Smooth muscle cell (in vitro differentiated cells): Measurements from ENCODE around the gene LTBP1. TPM values are rescaled to one million over a fixed set of nuclear protein-coding genes. Genes with fewer than 3 reads are reported as not detected.

Experiments used
- DNase-seq: peaks from one replicate; lab custom pipeline; 2025; ENCODE audit not compliant: unreplicated experiment; lab: John Stamatoyannopoulos, UW
- H2AFZ ChIP-seq: fragments of 200-600 bp; sonication (generic); 2 replicates; pipeline ENCODE4 v1.6.0; 2016; ENCODE audit warnings: antibody characterized with exemption, low read depth, mild to moderate bottlenecking
- H3F3A ChIP-seq: fragments of 200-600 bp; sonication (generic); 2 replicates; pipeline ENCODE4 v1.6.0; 2017; ENCODE audit warnings: antibody characterized with exemption, low read depth
- H3K27ac ChIP-seq: fragments of 200-600 bp; sonication (generic); 2 replicates; pipeline ENCODE4 v1.5.1; 2016; ENCODE audit warnings: low read depth, mild to moderate bottlenecking
- H3K27me3 ChIP-seq: fragments of 200-600 bp; sonication (generic); 2 replicates; pipeline ENCODE4 v1.6.1; 2016; ENCODE audit warnings: low read depth, mild to moderate bottlenecking
- H3K36me3 ChIP-seq: fragments of 200-600 bp; sonication (generic); 2 replicates; pipeline ENCODE4 v1.5.1; 2016; ENCODE audit warnings: low read depth
- H3K4me1 ChIP-seq: fragments of 200-600 bp; sonication (generic); 2 replicates; pipeline ENCODE4 v1.5.1; 2016; ENCODE audit warnings: low read depth
- H3K4me2 ChIP-seq: fragments of 200-600 bp; sonication (generic); 2 replicates; pipeline ENCODE4 v1.6.0; 2016; ENCODE audit warnings: mild to moderate bottlenecking
- H3K4me3 ChIP-seq: fragments of 200-600 bp; sonication (generic); 2 replicates; pipeline ENCODE4 v1.5.1; 2016; ENCODE audit warnings: mild to moderate bottlenecking
- H3K79me2 ChIP-seq: fragments of 200-600 bp; sonication (generic); 2 replicates; pipeline ENCODE4 v1.6.0; 2016; ENCODE audit warnings: low read depth, mild to moderate bottlenecking
- H3K9ac ChIP-seq: fragments of 200-600 bp; sonication (generic); 2 replicates; pipeline ENCODE4 v1.6.0; 2016; ENCODE audit warnings: low read depth
- H3K9me3 ChIP-seq: fragments of 200-600 bp; sonication (generic); replicated peaks from 2 replicates; pipeline ENCODE4 v1.5.1; 2016; ENCODE audit warnings: low read depth
- H4K20me1 ChIP-seq: fragments of 200-600 bp; sonication (generic); 2 replicates; pipeline ENCODE4 v1.6.0; 2016; ENCODE audit warnings: low read depth
- WGBS: methylation state at CpG from one replicate; pipeline ENCODE4 v1.1.7; 2016; ENCODE audit warnings: low lambda C conversion rate; 5-methylcytosine and 5-hydroxymethylcytosine counted together
- polyA plus RNA-seq: library from polyadenylated mRNA; unstranded; fragments of >200 nt; fragmentation: Nextera tagmentation; extraction: Ambion mirVana; gene quantifications from 2 replicates; pipeline ENCODE4 v1.2.1, GENCODE V29; 2016
- total RNA-seq: library from RNA; depleted of rRNA; stranded (reverse); fragments of >200 nt; gene quantifications from 2 replicates; pipeline ENCODE4 v1.2.3, GENCODE V29; 2014
- TF ChIP-seq, protein P1 (sequence below): fragments of 200-600 bp; sonication (generic); IDR thresholded peaks from 2 replicates; pipeline ENCODE4 v1.5.1; 2017; ENCODE audit warnings: borderline replicate concordance, mild to moderate bottlenecking, antibody characterized with exemption; ENCODE audit not compliant: insufficient read depth, poor library complexity, severe bottlenecking

The LTBP1 gene
- total and polyA plus RNA-seq, 2 experiments from 2014 or later: 146 to 250 TPM

DNA sequence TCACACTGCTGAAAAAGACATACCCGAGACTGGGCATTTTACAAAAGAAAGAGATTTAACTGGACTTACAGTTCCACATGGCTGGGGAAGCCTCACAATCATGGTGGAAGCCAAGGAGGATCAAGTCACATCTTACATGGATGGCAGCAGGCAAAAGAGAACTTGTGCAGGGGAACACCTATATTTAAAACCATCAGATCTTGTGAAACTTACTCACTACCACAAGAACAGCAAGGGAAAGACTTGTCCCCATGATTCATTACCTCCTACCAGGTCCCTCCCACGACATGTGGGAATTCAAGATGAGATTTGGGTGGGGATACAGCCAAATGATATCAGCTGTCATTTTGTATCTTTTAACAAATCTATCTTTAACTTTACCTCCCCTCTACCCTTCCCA lies 278.6 kb downstream of the LTBP1 start:
- Histone ChIP-seq H3K36me3 (peaks cover 7% of the 10 kb centered on the region), H3K4me3 (no peak overlapping the region), H3K9ac (no peak overlapping the region), H3K27ac (no peak overlapping the region), H3K9me3 (no peaks in the 10 kb centered on the region), H3F3A (no peaks in the 10 kb centered on the region), H4K20me1 (no peaks in the 10 kb centered on the region), H3K79me2 (peaks cover 5% of the 10 kb centered on the region), H3K27me3 (no peaks in the 10 kb centered on the region), H3K4me2 (no peak overlapping the region), H2AFZ (no peak overlapping the region), H3K4me1 (peaks cover 4% of the 10 kb centered on the region)
- DNase-seq: no peak
- WGBS: 85% methylated on average over 2 of the region's 2 CpGs
- TF ChIP-seq, protein P1, sequence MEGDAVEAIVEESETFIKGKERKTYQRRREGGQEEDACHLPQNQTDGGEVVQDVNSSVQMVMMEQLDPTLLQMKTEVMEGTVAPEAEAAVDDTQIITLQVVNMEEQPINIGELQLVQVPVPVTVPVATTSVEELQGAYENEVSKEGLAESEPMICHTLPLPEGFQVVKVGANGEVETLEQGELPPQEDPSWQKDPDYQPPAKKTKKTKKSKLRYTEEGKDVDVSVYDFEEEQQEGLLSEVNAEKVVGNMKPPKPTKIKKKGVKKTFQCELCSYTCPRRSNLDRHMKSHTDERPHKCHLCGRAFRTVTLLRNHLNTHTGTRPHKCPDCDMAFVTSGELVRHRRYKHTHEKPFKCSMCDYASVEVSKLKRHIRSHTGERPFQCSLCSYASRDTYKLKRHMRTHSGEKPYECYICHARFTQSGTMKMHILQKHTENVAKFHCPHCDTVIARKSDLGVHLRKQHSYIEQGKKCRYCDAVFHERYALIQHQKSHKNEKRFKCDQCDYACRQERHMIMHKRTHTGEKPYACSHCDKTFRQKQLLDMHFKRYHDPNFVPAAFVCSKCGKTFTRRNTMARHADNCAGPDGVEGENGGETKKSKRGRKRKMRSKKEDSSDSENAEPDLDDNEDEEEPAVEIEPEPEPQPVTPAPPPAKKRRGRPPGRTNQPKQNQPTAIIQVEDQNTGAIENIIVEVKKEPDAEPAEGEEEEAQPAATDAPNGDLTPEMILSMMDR: no peak

DNA sequence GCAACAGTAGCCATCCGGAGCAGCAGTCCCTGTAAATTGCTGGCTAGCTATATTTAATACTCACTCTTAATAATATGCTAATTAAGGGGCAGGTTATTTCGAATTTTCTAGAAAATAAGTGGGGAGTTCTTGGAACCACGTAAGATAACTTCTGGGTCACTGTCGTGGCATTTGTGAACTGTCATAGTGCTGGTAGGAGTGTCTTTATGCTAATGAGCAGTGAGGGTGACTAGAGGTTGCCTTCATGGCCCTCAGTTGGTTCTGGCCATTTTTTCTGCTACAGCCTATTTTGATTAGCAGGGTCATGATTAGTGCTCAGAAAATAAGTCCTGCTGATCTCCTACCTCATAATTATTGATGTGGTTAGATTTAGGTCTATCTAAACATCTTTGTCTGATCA lies 279.8 kb downstream of the LTBP1 start:
- peaks cover 13% of the 10 kb centered on the region for H3K36me3 ChIP-seq
- WGBS: 93% methylated on average over 4 of the region's 4 CpGs
- TF ChIP-seq, protein P1: no peak
- no peak for DNase-seq
- H3K27me3 ChIP-seq: no peaks in the 10 kb centered on the region
- no peaks in the 10 kb centered on the region for H3F3A ChIP-seq
- no peak overlapping the region for H3K4me3 ChIP-seq
- H3K4me2 ChIP-seq: no peak overlapping the region
- H3K27ac ChIP-seq: no peak overlapping the region
- no peaks in the 10 kb centered on the region for H3K9me3 ChIP-seq
- H2AFZ ChIP-seq: no peak overlapping the region
- H3K9ac ChIP-seq: no peak overlapping the region
- peaks cover 6% of the 10 kb centered on the region for H3K79me2 ChIP-seq
- no peaks in the 10 kb centered on the region for H3K4me1 ChIP-seq
- no peaks in the 10 kb centered on the region for H4K20me1 ChIP-seq

DNA sequence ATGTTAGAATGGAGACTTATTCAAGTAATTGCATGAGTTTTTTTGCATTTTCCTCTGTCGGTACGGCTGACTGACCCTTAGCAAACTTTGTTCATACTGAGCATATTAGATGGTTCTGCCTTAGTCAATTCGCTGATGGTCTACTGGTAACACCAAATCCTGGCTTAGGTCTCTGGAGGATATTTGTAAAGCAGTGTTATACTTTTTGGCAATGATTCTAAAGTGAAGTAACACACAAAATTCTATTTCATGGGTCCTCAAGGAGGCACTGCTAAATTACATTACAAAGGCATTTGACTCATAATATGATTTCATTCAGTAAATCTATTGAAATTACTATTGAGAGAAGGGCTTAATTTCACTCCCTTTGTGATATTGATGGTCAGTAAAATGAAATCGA lies 282.9 kb downstream of the LTBP1 start:
- H3K4me2 ChIP-seq: no peak overlapping the region
- no peaks in the 10 kb centered on the region for H3F3A ChIP-seq
- DNase-seq: no peak
- H3K4me1 ChIP-seq: no peaks in the 10 kb centered on the region
- no peaks in the 10 kb centered on the region for H3K9me3 ChIP-seq
- no peaks in the 10 kb centered on the region for H4K20me1 ChIP-seq
- no peak overlapping the region for H3K9ac ChIP-seq
- H3K4me3 ChIP-seq: no peak overlapping the region
- H3K36me3 ChIP-seq: peaks cover 13% of the 10 kb centered on the region
- H3K27me3 ChIP-seq: no peaks in the 10 kb centered on the region
- no peak overlapping the region for H2AFZ ChIP-seq
- no peak overlapping the region for H3K27ac ChIP-seq
- peaks cover 15% of the 10 kb centered on the region for H3K79me2 ChIP-seq
- WGBS: 98% methylated on average over 4 of the region's 4 CpGs
- TF ChIP-seq, protein P1: no peak

- Histone ChIP-seq H2AFZ (no peak overlapping the region), H3K79me2 (peaks cover 15% of the 10 kb centered on the region), H3K9me3 (no peaks in the 10 kb centered on the region), H3K4me2 (no peak overlapping the region), H3K9ac (no peak overlapping the region), H3K27me3 (no peaks in the 10 kb centered on the region), H3K27ac (no peak overlapping the region), H3K4me3 (no peak overlapping the region), H3K36me3 (peaks cover 12% of the 10 kb centered on the region), H4K20me1 (no peaks in the 10 kb centered on the region), H3F3A (no peaks in the 10 kb centered on the region), H3K4me1 (no peaks in the 10 kb centered on the region)
- DNase-seq: no peak
- TF ChIP-seq, protein P1: no peak
Measured at GRCh38 chr2:33230195-33230594, 283.4 kb downstream of the LTBP1 start.
